GM23338 (cell line): ENCODE data around the gene USH2A. TPM values are rescaled to one million over a fixed set of nuclear protein-coding genes. Genes with fewer than 3 reads are reported as not detected.

Source experiments
- ATAC-seq: fragments of 200-7000 bp; cut with Tn5 transposase; 3 replicates; pipeline ENCODE4 v1.9.1; 2020
- DNase-seq: peaks from one replicate; pipeline ENCODE4 v3.0.0-alpha.2; 2015; ENCODE audit warnings: low spot score
- H2AFZ ChIP-seq: fragments of 200-600 bp; sonication (generic); 2 replicates; pipeline ENCODE4 v1.8.0; 2016; ENCODE audit warnings: antibody characterized with exemption, mild to moderate bottlenecking, moderate library complexity
- H3F3A ChIP-seq: fragments of 200-600 bp; sonication (generic); replicated peaks from 2 replicates; pipeline ENCODE4 v1.8.0; 2017; ENCODE audit warnings: antibody characterized with exemption, mixed run types, low read depth
- H3K27ac ChIP-seq: fragments of 200-600 bp; sonication (generic); 2 replicates; pipeline ENCODE4 v1.6.1; 2016; ENCODE audit warnings: low read depth
- H3K27me3 ChIP-seq: fragments of 200-600 bp; sonication (generic); 2 replicates; pipeline ENCODE4 v1.8.0; 2016; ENCODE audit warnings: mild to moderate bottlenecking, mixed run types, moderate library complexity; ENCODE audit not compliant: insufficient read depth
- H3K36me3 ChIP-seq: fragments of 200-600 bp; sonication (generic); 2 replicates; pipeline ENCODE4 v1.8.0; 2016; ENCODE audit warnings: mild to moderate bottlenecking; ENCODE audit not compliant: insufficient read depth
- H3K4me1 ChIP-seq: fragments of 200-600 bp; sonication (generic); 2 replicates; pipeline ENCODE4 v1.8.0; 2016; ENCODE audit warnings: mild to moderate bottlenecking, moderate library complexity; ENCODE audit not compliant: insufficient read depth
- H3K4me2 ChIP-seq: fragments of 200-600 bp; sonication (generic); 2 replicates; pipeline ENCODE4 v1.7.1; 2017; ENCODE audit warnings: mixed run types
- H3K4me3 ChIP-seq: fragments of 200-600 bp; sonication (generic); 2 replicates; pipeline ENCODE4 v1.6.1; 2016; ENCODE audit warnings: mixed run types
- H3K79me2 ChIP-seq: fragments of 200-600 bp; sonication (generic); replicated peaks from 2 replicates; pipeline ENCODE4 v1.8.0; 2017; ENCODE audit warnings: mild to moderate bottlenecking; ENCODE audit not compliant: insufficient read depth
- H3K9me2 ChIP-seq: fragments of 200-600 bp; sonication (generic); 2 replicates; pipeline ENCODE4 v1.8.0; 2017; ENCODE audit not compliant: insufficient read depth
- H4K20me1 ChIP-seq: fragments of 200-600 bp; sonication (generic); replicated peaks from 2 replicates; pipeline ENCODE4 v1.8.0; 2017; ENCODE audit warnings: mild to moderate bottlenecking; ENCODE audit not compliant: insufficient read depth
- H3K27ac Mint-ChIP-seq: 2 replicates; pipeline ENCODE4 v1.8.0; 2020; ENCODE audit warnings: inconsistent platforms, mild to moderate bottlenecking, moderate library complexity, mixed read lengths
- H3K27me3 Mint-ChIP-seq: 3 replicates; pipeline ENCODE4 v1.8.0; 2022; ENCODE audit warnings: low read depth, mild to moderate bottlenecking, moderate library complexity, mixed read lengths, inconsistent platforms; ENCODE audit not compliant: insufficient read depth, poor library complexity
- H3K36me3 Mint-ChIP-seq: 3 replicates; pipeline ENCODE4 v1.8.0; 2021; ENCODE audit warnings: low read depth, mild to moderate bottlenecking, inconsistent platforms, moderate library complexity, mixed read lengths
- H3K4me1 Mint-ChIP-seq: 3 replicates; pipeline ENCODE4 v1.8.0; 2020; ENCODE audit warnings: mild to moderate bottlenecking, inconsistent platforms, mixed read lengths
- H3K4me3 Mint-ChIP-seq: 3 replicates; pipeline ENCODE4 v1.8.0; 2021; ENCODE audit warnings: moderate library complexity, mild to moderate bottlenecking, inconsistent platforms, mixed read lengths
- H3K9me3 Mint-ChIP-seq: 3 replicates; pipeline ENCODE4 v1.8.0; 2020; ENCODE audit warnings: moderate library complexity, mild to moderate bottlenecking, inconsistent platforms, mixed read lengths
- CREB1 ChIP-seq: fragments of 250-450 bp; sonication (Bioruptor Pico); IDR thresholded peaks from 2 replicates; pipeline ENCODE4 v1.5.0; 2020; ENCODE audit warnings: low read depth, mild to moderate bottlenecking, moderate library complexity
- ETS1 ChIP-seq: IDR thresholded peaks from 2 replicates; pipeline ENCODE4 v1.6.1; 2016; ENCODE audit warnings: antibody characterized with exemption
- EZH2 ChIP-seq: fragments of 200-600 bp; sonication (generic); IDR thresholded peaks from one replicate; pipeline ENCODE4 v1.8.0; 2017; ENCODE audit warnings: antibody characterized with exemption, mild to moderate bottlenecking, low read depth; ENCODE audit not compliant: unreplicated experiment
- EZH2phosphoT487 ChIP-seq: fragments of 200-600 bp; sonication (generic); IDR thresholded peaks from one replicate; pipeline ENCODE4 v1.8.1; 2018; ENCODE audit warnings: antibody characterized with exemption; ENCODE audit not compliant: unreplicated experiment
- JUNB ChIP-seq: IDR thresholded peaks from one replicate; pipeline ENCODE4 v1.6.1; 2016; ENCODE audit warnings: antibody characterized with exemption; ENCODE audit not compliant: unreplicated experiment
- NANOG ChIP-seq: IDR thresholded peaks from 2 replicates; pipeline ENCODE4 v1.6.1; 2016; ENCODE audit warnings: antibody characterized with exemption, borderline replicate concordance
- POLR2AphosphoS5 ChIP-seq: IDR thresholded peaks from 2 replicates; pipeline ENCODE4 v1.6.1; 2016; ENCODE audit warnings: antibody characterized with exemption, low read depth
- ZNF331 ChIP-seq: fragments of 250-450 bp; sonication (Bioruptor Pico); IDR thresholded peaks from 2 replicates; pipeline ENCODE4 v1.5.0; 2020; ENCODE audit warnings: low read depth, mild to moderate bottlenecking, moderate library complexity
- ZNF462 ChIP-seq: fragments of 250-450 bp; sonication (Bioruptor Pico); IDR thresholded peaks from 2 replicates; pipeline ENCODE4 v1.5.0; 2020; ENCODE audit warnings: mild to moderate bottlenecking, moderate library complexity
- polyA plus RNA-seq: library from polyadenylated mRNA; unstranded; fragments of >200 nt; fragmentation: Nextera tagmentation; extraction: Ambion mirVana; gene quantifications from 2 replicates; pipeline ENCODE4 v1.2.1, GENCODE V29; 2016
- total RNA-seq: library from RNA; depleted of rRNA; stranded (reverse); fragments of >200 nt; shearing (Covaris generic); gene quantifications from 2 replicates; pipeline ENCODE4 v1.2.3, GENCODE V29; 2014
- TF ChIP-seq, protein P1 (sequence below): IDR thresholded peaks from one replicate; pipeline ENCODE4 v1.6.1; 2018; ENCODE audit warnings: antibody characterized with exemption; ENCODE audit not compliant: unreplicated experiment

USH2A gene
- total and polyA plus RNA-seq, 2 experiments from 2014 or later = 0.03 TPM

DNA sequence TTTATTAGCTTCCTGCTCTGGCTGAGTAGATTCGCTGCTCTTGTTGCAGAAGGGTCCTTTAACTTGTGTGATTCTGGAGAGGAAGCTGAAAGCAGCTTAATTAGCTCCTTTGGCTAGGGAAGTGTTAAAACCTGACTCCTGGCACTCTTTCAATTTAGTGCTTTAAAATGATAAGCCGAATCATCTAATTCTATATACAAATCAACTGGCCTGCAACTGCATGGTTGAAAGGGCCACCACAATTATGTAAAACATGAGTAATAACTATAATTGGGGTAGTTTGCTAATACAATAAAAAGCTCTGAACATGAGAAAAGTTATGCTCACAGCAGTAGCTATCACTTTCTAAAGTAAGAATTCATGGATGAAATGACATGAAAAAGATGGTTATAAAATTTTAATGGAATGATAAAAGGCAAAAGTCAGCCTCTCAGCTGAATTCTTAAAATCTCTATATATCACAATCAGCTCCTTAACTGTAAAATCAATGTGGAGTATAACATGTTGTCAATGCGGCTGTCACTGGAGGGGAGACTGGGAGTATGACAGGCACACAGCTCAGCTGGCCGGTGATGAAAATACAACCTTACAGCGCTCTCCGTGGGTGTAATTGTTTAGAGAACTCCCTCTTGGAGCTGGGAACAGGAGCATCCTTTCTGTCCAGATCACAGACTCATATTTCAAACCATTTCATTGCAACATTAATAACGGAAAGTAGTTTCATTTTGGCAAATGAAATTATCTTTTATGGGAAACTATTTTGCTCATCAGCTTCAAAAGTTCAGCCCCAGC, 531.8 kb downstream of the USH2A start:
- Mint-ChIP-seq H3K27me3 (no peaks in the 10 kb centered on the region), H3K4me3 (no peak overlapping the region), H3K4me1 (no peaks in the 10 kb centered on the region), H3K36me3 (no peaks in the 10 kb centered on the region), H3K27ac (no peak overlapping the region), H3K9me3 (no peaks in the 10 kb centered on the region)
- Histone ChIP-seq H3F3A (no peaks in the 10 kb centered on the region), H2AFZ (no peak overlapping the region), H3K4me2 (no peak overlapping the region), H3K27ac (no peak overlapping the region), H3K79me2 (no peaks in the 10 kb centered on the region), H3K27me3 (no peaks in the 10 kb centered on the region), H3K4me3 (no peak overlapping the region), H4K20me1 (no peaks in the 10 kb centered on the region), H3K9me2 (no peaks in the 10 kb centered on the region), H3K36me3 (no peaks in the 10 kb centered on the region), H3K4me1 (no peaks in the 10 kb centered on the region)
- no peak for TF ChIP-seq CREB1 (CRISPR knock-in tag)
- no peak for TF ChIP-seq EZH2phosphoT487
- no peak for TF ChIP-seq NANOG
- TF ChIP-seq POLR2AphosphoS5 = no peak
- ATAC-seq (no peak), DNase-seq (no peak)

GRCh38 chr1:215890438-215890837, 532.8 kb downstream of the USH2A start:
- Mint-ChIP-seq H3K4me1 (no peaks in the 10 kb centered on the region), H3K27ac (no peak overlapping the region), H3K4me3 (no peak overlapping the region), H3K36me3 (no peaks in the 10 kb centered on the region), H3K9me3 (no peaks in the 10 kb centered on the region), H3K27me3 (no peaks in the 10 kb centered on the region)
- no peak overlapping the region for H3K27ac ChIP-seq
- no peaks in the 10 kb centered on the region for H4K20me1 ChIP-seq
- no peaks in the 10 kb centered on the region for H3K4me1 ChIP-seq
- H3K4me3 ChIP-seq = no peak overlapping the region
- TF ChIP-seq, protein P1, sequence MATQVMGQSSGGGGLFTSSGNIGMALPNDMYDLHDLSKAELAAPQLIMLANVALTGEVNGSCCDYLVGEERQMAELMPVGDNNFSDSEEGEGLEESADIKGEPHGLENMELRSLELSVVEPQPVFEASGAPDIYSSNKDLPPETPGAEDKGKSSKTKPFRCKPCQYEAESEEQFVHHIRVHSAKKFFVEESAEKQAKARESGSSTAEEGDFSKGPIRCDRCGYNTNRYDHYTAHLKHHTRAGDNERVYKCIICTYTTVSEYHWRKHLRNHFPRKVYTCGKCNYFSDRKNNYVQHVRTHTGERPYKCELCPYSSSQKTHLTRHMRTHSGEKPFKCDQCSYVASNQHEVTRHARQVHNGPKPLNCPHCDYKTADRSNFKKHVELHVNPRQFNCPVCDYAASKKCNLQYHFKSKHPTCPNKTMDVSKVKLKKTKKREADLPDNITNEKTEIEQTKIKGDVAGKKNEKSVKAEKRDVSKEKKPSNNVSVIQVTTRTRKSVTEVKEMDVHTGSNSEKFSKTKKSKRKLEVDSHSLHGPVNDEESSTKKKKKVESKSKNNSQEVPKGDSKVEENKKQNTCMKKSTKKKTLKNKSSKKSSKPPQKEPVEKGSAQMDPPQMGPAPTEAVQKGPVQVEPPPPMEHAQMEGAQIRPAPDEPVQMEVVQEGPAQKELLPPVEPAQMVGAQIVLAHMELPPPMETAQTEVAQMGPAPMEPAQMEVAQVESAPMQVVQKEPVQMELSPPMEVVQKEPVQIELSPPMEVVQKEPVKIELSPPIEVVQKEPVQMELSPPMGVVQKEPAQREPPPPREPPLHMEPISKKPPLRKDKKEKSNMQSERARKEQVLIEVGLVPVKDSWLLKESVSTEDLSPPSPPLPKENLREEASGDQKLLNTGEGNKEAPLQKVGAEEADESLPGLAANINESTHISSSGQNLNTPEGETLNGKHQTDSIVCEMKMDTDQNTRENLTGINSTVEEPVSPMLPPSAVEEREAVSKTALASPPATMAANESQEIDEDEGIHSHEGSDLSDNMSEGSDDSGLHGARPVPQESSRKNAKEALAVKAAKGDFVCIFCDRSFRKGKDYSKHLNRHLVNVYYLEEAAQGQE = no peak
- TF ChIP-seq NANOG (no peak), EZH2phosphoT487 (no peak), CREB1 (CRISPR knock-in tag) (no peak), JUNB (no peak), EZH2 (no peak), ZNF462 (CRISPR knock-in tag) (no peak), POLR2AphosphoS5 (no peak), ZNF331 (CRISPR knock-in tag) (no peak), ETS1 (no peak)
- H3K79me2 ChIP-seq = no peaks in the 10 kb centered on the region
- H3K9me2 ChIP-seq = no peaks in the 10 kb centered on the region
- no peak overlapping the region for H3K4me2 ChIP-seq
- no peaks in the 10 kb centered on the region for H3K27me3 ChIP-seq
- DNase-seq (no peak), ATAC-seq (no peak)
- no peak overlapping the region for H2AFZ ChIP-seq
- H3F3A ChIP-seq = no peaks in the 10 kb centered on the region
- no peaks in the 10 kb centered on the region for H3K36me3 ChIP-seq
